ENCODE measurements around the gene PROC.

PROC gene

GRCh38 chr2:127463155-127463991 lies 45.1 kb downstream of the PROC start:
- DNase-seq (ENCODE audit: low read depth): no peak

- DNase-seq (ENCODE audit: low read depth): no peak
Measured at GRCh38 chr2:127464470-127465257, 46.4 kb downstream of the PROC start.

GRCh38 chr2:127465258-127465657 lies 47.0 kb downstream of the PROC start:
- no peak for DNase-seq (ENCODE audit: low read depth)

- no peak for DNase-seq (ENCODE audit: low read depth)
Measured at GRCh38 chr2:127469051-127469450, 50.8 kb downstream of the PROC start.

- no peak for DNase-seq (ENCODE audit: low read depth)
Measured at GRCh38 chr2:127469974-127470373, 51.7 kb downstream of the PROC start.

- DNase-seq (ENCODE audit: low read depth): no peak
Measured at GRCh38 chr2:127471286-127471988, 53.2 kb downstream of the PROC start.

- no peak for DNase-seq (ENCODE audit: low read depth)
Measured at GRCh38 chr2:127472268-127472667, 54.0 kb downstream of the PROC start.

GRCh38 chr2:127475788-127476187 lies 57.6 kb downstream of the PROC start:
- no peak for DNase-seq (ENCODE audit: low read depth)
